Heart left ventricle (tissue), 16 donors: Measurements from ENCODE around the gene NKX1-2. TPM values are rescaled to one million over a fixed set of nuclear protein-coding genes. Genes with fewer than 3 reads are reported as not detected.

ENCODE experiments used
- ATAC-seq, 4 donors: fragments of 200-7000 bp; cut with Tn5 transposase; one replicate each; pipeline ENCODE4 v1.9.1; 2020 to 2022; ENCODE audit warnings: moderate library complexity in 4 of 4, mild to moderate bottlenecking in 3 of 4, moderate number of reproducible peaks in 1 of 4
- DNase-seq, 5 donors: peaks; one replicate each; pipeline ENCODE4 v3.0.0-alpha.2; 2020
- H3K27ac ChIP-seq, 12 donors: fragments of 200-600 bp; sonication (generic) in 4 of 12; one replicate each; pipeline versions ENCODE4 v1.5.0 to v1.8.0; 2016 to 2022; ENCODE audit warnings: mild to moderate bottlenecking in 2 of 12
- H3K27me3 ChIP-seq, 9 donors: fragments of 200-600 bp; sonication (generic) in 2 of 9; one replicate each; pipeline versions ENCODE4 v1.5.1 to v1.8.0; 2016 to 2022; ENCODE audit warnings: mild to moderate bottlenecking in 3 of 9
- H3K36me3 ChIP-seq, 9 donors: fragments of 200-600 bp; sonication (generic) in 2 of 9; one replicate each; pipeline versions ENCODE4 v1.5.0 to v1.8.0; 2018 to 2022; ENCODE audit warnings: mild to moderate bottlenecking in 2 of 9
- H3K4me1 ChIP-seq, 12 donors: fragments of 200-600 bp; sonication (generic) in 4 of 12; one replicate each; pipeline versions ENCODE4 v1.5.0 to v1.8.0; 2016 to 2022; ENCODE audit warnings: mild to moderate bottlenecking in 3 of 12
- H3K4me3 ChIP-seq, 12 donors: fragments of 200-600 bp; sonication (generic) in 4 of 12; one replicate each; pipeline versions ENCODE4 v1.5.0 to v1.8.0; 2017 to 2022; ENCODE audit warnings: mild to moderate bottlenecking in 9 of 12, moderate library complexity in 4 of 12
- H3K9me3 ChIP-seq, 12 donors: fragments of 200-600 bp; sonication (generic) in 4 of 12; one replicate each; pipeline versions ENCODE4 v1.5.0 to v1.8.0; 2016 to 2022; ENCODE audit warnings: mild to moderate bottlenecking in 1 of 12
- CTCF ChIP-seq, 12 donors: fragments of 200-600 bp; sonication (generic) in 4 of 12; IDR thresholded peaks; one replicate each; pipeline versions ENCODE4 v1.5.0 to v1.8.0; 2018 to 2022; ENCODE audit warnings: antibody characterized with exemption in 12 of 12, mild to moderate bottlenecking in 5 of 12
- POLR2A ChIP-seq, 2 donors: fragments of 450-650 bp; IDR thresholded peaks; one replicate each; pipeline ENCODE4 v1.6.1; 2017; ENCODE audit warnings: antibody characterized with exemption in 2 of 2, mild to moderate bottlenecking in 2 of 2, moderate library complexity in 2 of 2
- WGBS, 4 donors: extraction: QIAGEN DNeasy Blood & Tissue Kit in 2 of 4; methylation state at CpG; one replicate each; pipeline versions ENCODE4 v1.1.5 to v1.1.7; 2013 to 2018; 5-methylcytosine and 5-hydroxymethylcytosine counted together
- intact Hi-C, 10 donors: fragments of 100-400 bp; cut with DNase I; formaldehyde crosslinking; loops; one replicate each; pipeline versions ENCODE4 v1.11.1 to v1.14.2; 2022
- polyA plus RNA-seq, 2 donors: library from polyadenylated mRNA; stranded (reverse); fragments of 200-250 nt; gene quantifications; one replicate each; pipeline ENCODE4 v1.2.3, GENCODE V29; 2013
- total RNA-seq, 9 donors: library from RNA; depleted of rRNA in 2 of 9; stranded (reverse); fragments of >200 nt in 2 of 9; fragmentation: NEBNext Ultra II Directional in 3 of 9; extraction: Animal tissue kit (Norgen Biotek cat#: 25700) in 3 of 9; gene quantifications; one replicate each; pipeline versions ENCODE4 v1.1.0 to v1.2.4, GENCODE V29; 2016 to 2023
- donor health status: ischemic (EF 13 %, LVEDD 7.1; RV severe dilation, severe dysfunction).
- donor health status: healthy with polysubstance abuse.
- donor health status: DM: no; HTN: yes; CAD: no.
- donor health status: DM: no; HTN: no; CAD: no.
- donor health status: ischemic (EF 25% LVEDD 6.9; RV normal size, moderate dysfunction).
- donor health status: ischemic (EF 25% LVEDD 5.7; RV mildly dilated, moderate dysfunction).
- donor health status: healthy.
- donor health status: DM: yes; HTN: yes; CAD: no.
- donor health status: ischemic (EF 35%, LVEDD 5.7; RV mildly dilated, moderate dysfunction).
- donor health status: nonischemic (EF 11% LVEDD 7.7; RV severe dilation, severe dysfunction).
- donor health status: DM: yes; HTN: yes; CAD: no.
- donor health status: PGD.
- donor health status: ischemic (EF 29% LVEDD 5.4; RV normal size, mild dysfunction).
- donor health status: nonischemic (EF 23%, LVEDD 6.1; RV moderate dilation, normal function).

Gene NKX1-2
- total and polyA plus RNA-seq, 11 donors: not detected

- 97 to 99% (median 97%) methylated on average over 5 of the region's 5 CpGs for WGBS, 4 donors
- H3K27me3 ChIP-seq: no peaks in the 10 kb centered on the region
These were observed 48.2 kb downstream of the NKX1-2 start for GRCh38 chr10:124401633-124402032.

More at GRCh38 chr10:124401633-124402032, 48.2 kb downstream of the NKX1-2 start:
- Histone ChIP-seq H3K27ac (no peak overlapping the region), H3K4me3 (no peak overlapping the region), H3K4me1 (peaks cover 0 to 9% (median 0%) of the 10 kb centered on the region in 12 donors), H3K9me3 (no peaks in the 10 kb centered on the region), H3K36me3 (peaks cover 0 to 100% (median 92%) of the 10 kb centered on the region in 9 donors)
- ATAC-seq (no peak), DNase-seq (no peak)
- intact Hi-C loops: no loop called here
- TF ChIP-seq POLR2A (IDR thresholded peaks at IDR 0.05) (no peak), CTCF (IDR thresholded peaks at IDR 0.05) (no peak)

Other genes with a start within 250 kb of the NKX1-2 start
- 10 to 100 TPM; 27.3 to 56.1 (median 33.8) TPM for gene OAT, start 31.1 kb downstream of the NKX1-2 start, total RNA-seq
- gene OAT, start 31.1 kb downstream of the NKX1-2 start, polyA plus RNA-seq: 10 to 100 TPM in 1 of 2 donors, 1 to 10 TPM in 1; 9.3 to 36.0 TPM
- gene LHPP, start 11.8 kb upstream of the NKX1-2 start, total RNA-seq: 10 to 100 TPM; 10.4 to 23.5 (median 14.2) TPM
- gene LHPP, start 11.8 kb upstream of the NKX1-2 start, polyA plus RNA-seq: 1 to 10 TPM; 5.6 to 6.7 TPM